HG03108 (cell line): ENCODE data around the gene KIF19.

Source experiments
- ATAC-seq: cut with Tn5 transposase; IDR thresholded peaks from one replicate; pipeline ENCODE4 v1.9.1; 2021; ENCODE audit warnings: moderate library complexity; ENCODE audit not compliant: unreplicated experiment

Gene KIF19

GRCh38 chr17:74359916-74360315, 33.9 kb downstream of the KIF19 start:
- ATAC-seq = no peak

- ATAC-seq = no peak
Measured at GRCh38 chr17:74360899-74361229, 34.8 kb downstream of the KIF19 start.

- no peak for ATAC-seq
Measured at GRCh38 chr17:74361230-74362068, 35.4 kb downstream of the KIF19 start, which contains the start of gene BTBD17. Gene BTBD17 (minus strand): TSS chr17:74361868. CDS start chr17:74361819, 49 bp downstream.

- no peak for ATAC-seq
Measured at GRCh38 chr17:74362069-74362405, 36.0 kb downstream of the KIF19 start.

GRCh38 chr17:74362810-74363498, 36.9 kb downstream of the KIF19 start:
- ATAC-seq = no peak

GRCh38 chr17:74367206-74367605, 41.2 kb downstream of the KIF19 start, which contains the start of gene GPR142:
Gene GPR142 (plus strand): TSS chr17:74367506. CDS start chr17:74369541, 2,035 bp downstream.
- no peak for ATAC-seq

GRCh38 chr17:74368341-74369081, 42.5 kb downstream of the KIF19 start:
- no peak for ATAC-seq

- ATAC-seq = no peak
Measured at GRCh38 chr17:74369221-74369620, 43.2 kb downstream of the KIF19 start.

- ATAC-seq = no peak
Measured at GRCh38 chr17:74369665-74370490, 43.9 kb downstream of the KIF19 start.

- ATAC-seq = no peak
Measured at GRCh38 chr17:74371653-74372147, 45.7 kb downstream of the KIF19 start.

GRCh38 chr17:74372426-74372825, 46.4 kb downstream of the KIF19 start:
- no peak for ATAC-seq

- ATAC-seq = no peak
Measured at GRCh38 chr17:74373838-74374606, 48.0 kb downstream of the KIF19 start.

GRCh38 chr17:74374858-74375257, 48.8 kb downstream of the KIF19 start:
- ATAC-seq = no peak

- no peak for ATAC-seq
Measured at GRCh38 chr17:74379495-74380085, 53.6 kb downstream of the KIF19 start.

GRCh38 chr17:74380086-74380958, 54.3 kb downstream of the KIF19 start:
- no peak for ATAC-seq

- ATAC-seq = no peak
Measured at GRCh38 chr17:74380959-74381808, 55.2 kb downstream of the KIF19 start.

- ATAC-seq = no peak
Measured at GRCh38 chr17:74383141-74383540, 57.1 kb downstream of the KIF19 start.

GRCh38 chr17:74385201-74385600, 59.2 kb downstream of the KIF19 start:
- no peak for ATAC-seq
